ENCODE data around the gene ATOX1. TPM values are rescaled to one million over a fixed set of nuclear protein-coding genes. Genes with fewer than 3 reads are reported as not detected.

ATOX1 gene
- total and polyA plus RNA-seq, 2 of the 8 experiments (the other 6 are each of a cell fraction or from before 2014, with no cell fraction given) = 79.9 to 232 TPM

GRCh38 chr5:151706906-151707305 lies 51.5 kb downstream of the ATOX1 start:
- Histone ChIP-seq H2AK5ac (ENCODE audit: low read depth, low read length) (no peak overlapping the region), H3K79me2 (ENCODE audit: control insufficient read depth in 1 of 2, insufficient read depth in 2 of 2, low read length in 2 of 2) (no peaks in the 10 kb centered on the region), H3K23ac (ENCODE audit: insufficient read length) (no peak overlapping the region), H3K56ac (replicated peaks; ENCODE audit: insufficient read length, low read depth, low read length) (no peak overlapping the region), H4K91ac (replicated peaks; ENCODE audit: insufficient read length, low read length) (no peak overlapping the region), H3K4me1 (replicated peaks in 1 of 4; ENCODE audit: control insufficient read depth in 3 of 4, insufficient read depth in 4 of 4, low read length in 3 of 4) (no peaks in the 10 kb centered on the region), H3K27ac (ENCODE audit: low read depth, low read length) (no peak overlapping the region), H4K5ac (ENCODE audit: insufficient read length, low read depth, low read length) (no peak overlapping the region), H3K36me3 (ENCODE audit: control insufficient read depth in 2 of 4, insufficient read depth in 4 of 4, low read length in 3 of 4) (no peaks in the 10 kb centered on the region), H2BK20ac (ENCODE audit: low read length) (no peak overlapping the region), H2AFZ (ENCODE audit: low read length) (no peak overlapping the region), H3K18ac (ENCODE audit: extremely low read depth, low read length) (no peak overlapping the region), H3K14ac (ENCODE audit: insufficient read length) (no peak overlapping the region), H2BK12ac (ENCODE audit: low read depth, low read length) (no peak overlapping the region), H3K79me1 (ENCODE audit: low read depth, low read length) (no peaks in the 10 kb centered on the region), H4K8ac (ENCODE audit: extremely low read depth, insufficient read depth, low read length) (no peak overlapping the region), H3K23me2 (ENCODE audit: low read depth, low read length) (no peaks in the 10 kb centered on the region), H3K27me3 (replicated peaks in 1 of 4; ENCODE audit: control insufficient read depth in 3 of 4, extremely low read depth in 1 of 4, insufficient read depth in 3 of 4, low read length in 3 of 4) (peaks cover 0 to 1% (median 0%) of the 10 kb centered on the region in 4 experiments; a peak in 1 of 7 replicates), H3K9me3 (ENCODE audit: insufficient read depth in 2 of 2, low read depth in 1 of 2, low read length in 1 of 2) (no peaks in the 10 kb centered on the region), H3K9ac (replicated peaks in 1 of 4; ENCODE audit: extremely low read depth in 1 of 4, low read depth in 3 of 4, low read length in 3 of 4) (no peak overlapping the region), H3K4ac (replicated peaks; ENCODE audit: insufficient read length, low read depth, low read length) (no peak overlapping the region), H3K4me2 (ENCODE audit: insufficient read depth in 1 of 2, low read depth in 2 of 2, low read length in 2 of 2) (no peak overlapping the region), H4K20me1 (replicated peaks in 1 of 2; ENCODE audit: control insufficient read depth in 1 of 2, insufficient read depth in 2 of 2, low read length in 2 of 2) (no peaks in the 10 kb centered on the region), H2BK5ac (ENCODE audit: low read depth, low read length) (no peak overlapping the region), H3K4me3 (ENCODE audit: extremely low read depth in 1 of 4, insufficient read depth in 2 of 4, low read depth in 3 of 4, low read length in 4 of 4) (no peak overlapping the region), H2BK120ac (replicated peaks; ENCODE audit: low read depth, low read length) (no peak overlapping the region), H2BK15ac (ENCODE audit: low read length) (no peak overlapping the region)
- no peak for TF ChIP-seq ASH2L (IDR thresholded peaks at IDR 0.05; ENCODE audit: low read length)
- TF ChIP-seq ATF3 (IDR thresholded peaks at IDR 0.05; ENCODE audit: insufficient read depth, low read depth, low read length) = no peak
- no peak for TF ChIP-seq TCF12 (IDR thresholded peaks at IDR 0.05; ENCODE audit: low read depth, low read length)
- TF ChIP-seq CHD2 (IDR thresholded peaks at IDR 0.05; ENCODE audit: low read length) = no peak
- no peak for TF ChIP-seq KDM4A (IDR thresholded peaks at IDR 0.05; ENCODE audit: low read depth, low read length, severe bottlenecking)
- no peak for TF ChIP-seq TBP (IDR thresholded peaks at IDR 0.05; ENCODE audit: low read depth, low read length)
- TF ChIP-seq FOSL1 (IDR thresholded peaks at IDR 0.05; ENCODE audit: insufficient read depth, low read depth, low read length) = no peak
- TF ChIP-seq KDM1A (IDR thresholded peaks at IDR 0.05; ENCODE audit: borderline replicate concordance, low read length) = no peak
- TF ChIP-seq SIN3A (conservative IDR thresholded peaks at IDR 0.05 in 1 of 2, IDR thresholded peaks at IDR 0.05 in 1 of 2; ENCODE audit: low read depth in 1 of 2, low read length in 2 of 2) = no peak
- ChIA-PET POLR2A (ENCODE audit: partially characterized antibody) (interaction anchor here (1.4 kb wide), 1 partner anchor 19 kb away, joined by 4 read pairs; no protein-coding TSS in a partner anchor), CTCF (ENCODE audit: partially characterized antibody) (interaction anchor here (0.7 to 6.3 kb wide), 10 partner anchors 8 to 55 kb away, joined by 3 to 53 read pairs (median 6); partner anchors contain the start of gene SPARC)
- DNase-seq (ENCODE audit: low read depth in 1 of 2, low spot score in 2 of 2) (no peak), FAIRE-seq (no peak)

All from H1 (cell line).